Neuronal stem cell (in vitro differentiated cells): ENCODE data around the gene BMP2K.

Experiments
- DNase-seq: peaks from one replicate; pipeline ENCODE4 v3.0.0-alpha.2; 2013; ENCODE audit warnings: low spot score
- H2AFZ ChIP-seq: one replicate; pipeline ENCODE4 v1.6.1; 2013; ENCODE audit warnings: mild to moderate bottlenecking, low read length, inconsistent platforms
- H2AK5ac ChIP-seq: 2 replicates; pipeline ENCODE4 v1.6.1; 2013; ENCODE audit warnings: low read depth, mild to moderate bottlenecking, inconsistent platforms, low read length, moderate library complexity, mixed read lengths
- H2BK120ac ChIP-seq: 2 replicates; pipeline ENCODE4 v1.6.1; 2013; ENCODE audit warnings: low read depth, mild to moderate bottlenecking, inconsistent platforms, low read length, moderate library complexity, mixed read lengths
- H2BK12ac ChIP-seq: one replicate; pipeline ENCODE4 v1.6.1; 2013; ENCODE audit warnings: low read length, inconsistent platforms
- H2BK15ac ChIP-seq: 2 replicates; pipeline ENCODE4 v1.6.1; 2013; ENCODE audit warnings: mild to moderate bottlenecking, low read length, inconsistent platforms, mixed read lengths
- H2BK5ac ChIP-seq: one replicate; pipeline ENCODE4 v1.6.1; 2013; ENCODE audit warnings: inconsistent platforms, mild to moderate bottlenecking, low read length, moderate library complexity
- H3K14ac ChIP-seq: one replicate; pipeline ENCODE4 v1.6.1; 2013; ENCODE audit warnings: low read length, inconsistent platforms
- H3K18ac ChIP-seq: 2 replicates; pipeline ENCODE4 v1.6.1; 2013; ENCODE audit warnings: low read length, inconsistent platforms
- H3K23ac ChIP-seq: 2 replicates; pipeline ENCODE4 v1.6.1; 2013; ENCODE audit warnings: low read depth, mild to moderate bottlenecking, mixed read lengths, low read length, inconsistent platforms; ENCODE audit not compliant: poor library complexity
- H3K27ac ChIP-seq: replicated peaks from 3 replicates; pipeline ENCODE4 v1.5.1; 2013; ENCODE audit warnings: low read length, inconsistent platforms
- H3K27me3 ChIP-seq, 3 experiments: 2 replicates each; pipeline ENCODE4 v1.6.1; 2013; ENCODE audit warnings: low read length in 3 of 3, mild to moderate bottlenecking in 2 of 3, inconsistent platforms in 1 of 3, low read depth in 1 of 3, mixed read lengths in 1 of 3, moderate library complexity in 1 of 3; ENCODE audit not compliant: control insufficient read depth in 3 of 3, insufficient read depth in 3 of 3
- H3K36me3 ChIP-seq, 2 donors: replicated peaks in 1 of 2; 2 replicates each; pipeline ENCODE4 v1.6.1; 2013; ENCODE audit warnings: low read length in 2 of 2; ENCODE audit not compliant: control insufficient read depth in 2 of 2, insufficient read depth in 2 of 2
- H3K4ac ChIP-seq: 2 replicates; pipeline ENCODE4 v1.6.1; 2013; ENCODE audit warnings: inconsistent platforms, mild to moderate bottlenecking, low read length, moderate library complexity
- H3K4me1 ChIP-seq, 2 donors: 1 replicate in 1 of 2; 2 replicates in 1 of 2; pipeline ENCODE4 v1.6.1; 2013; ENCODE audit warnings: low read length in 2 of 2, low read depth in 1 of 2; ENCODE audit not compliant: control insufficient read depth in 2 of 2, insufficient read depth in 1 of 2
- H3K4me2 ChIP-seq: one replicate; pipeline ENCODE4 v1.6.1; 2013; ENCODE audit warnings: mild to moderate bottlenecking, low read length, inconsistent platforms; ENCODE audit not compliant: insufficient read depth, poor library complexity, severe bottlenecking
- H3K4me3 ChIP-seq, 2 donors: 2 replicates each; pipeline ENCODE4 v1.5.1; 2013; ENCODE audit warnings: low read length in 2 of 2, mild to moderate bottlenecking in 2 of 2, inconsistent platforms in 1 of 2, moderate library complexity in 1 of 2
- H3K79me1 ChIP-seq: one replicate; pipeline ENCODE4 v1.6.1; 2013; ENCODE audit warnings: low read depth, mild to moderate bottlenecking, inconsistent platforms, low read length, moderate library complexity
- H3K9ac ChIP-seq: one replicate; pipeline ENCODE4 v1.6.1; 2013; ENCODE audit warnings: mild to moderate bottlenecking, low read depth, low read length, inconsistent platforms; ENCODE audit not compliant: poor library complexity
- H3K9me3 ChIP-seq, 2 donors: replicated peaks in 1 of 2; 2 replicates each; pipeline versions ENCODE3 to v1.6.1; 2013; ENCODE audit warnings: low read length in 2 of 2, mild to moderate bottlenecking in 2 of 2, inconsistent platforms in 1 of 2, low read depth in 1 of 2, mixed read lengths in 1 of 2, moderate library complexity in 1 of 2; ENCODE audit not compliant: control insufficient read depth in 2 of 2, insufficient read depth in 1 of 2
- H4K8ac ChIP-seq: one replicate; pipeline ENCODE4 v1.6.1; 2013; ENCODE audit warnings: low read depth, mild to moderate bottlenecking, inconsistent platforms, low read length, moderate library complexity
- H4K91ac ChIP-seq: one replicate; pipeline ENCODE4 v1.6.1; 2013; ENCODE audit warnings: low read length, low read depth, mild to moderate bottlenecking, inconsistent platforms; ENCODE audit not compliant: poor library complexity
- WGBS, 2 donors: extraction: QIAGEN DNeasy Blood & Tissue Kit; methylation state at CpG; one replicate each; pipeline ENCODE4 v1.1.7; 2013; ENCODE audit warnings: missing lambda C conversion rate in 2 of 2, mixed read lengths in 1 of 2; ENCODE audit not compliant: insufficient read length in 2 of 2, insufficient replicate concordance in 1 of 2; ENCODE audit errors: extremely low coverage in 2 of 2; 5-methylcytosine and 5-hydroxymethylcytosine counted together

BMP2K gene

GRCh38 chr4:78846258-78846657 is 70.1 kb downstream of the BMP2K start:
- no peaks in the 10 kb centered on the region for H3K4me1 ChIP-seq
- H3K36me3 ChIP-seq, result peaks cover 0 to 19% of the 10 kb centered on the region in 2 donors
- H2BK15ac ChIP-seq, result no peak overlapping the region
- no peak overlapping the region for H3K4ac ChIP-seq
- H3K18ac ChIP-seq, result no peak overlapping the region
- no peaks in the 10 kb centered on the region for H3K79me1 ChIP-seq
- DNase-seq, result no peak
- no peak overlapping the region for H3K4me3 ChIP-seq
- no peak overlapping the region for H4K8ac ChIP-seq
- no peak overlapping the region for H3K9ac ChIP-seq
- no peak overlapping the region for H3K27ac ChIP-seq
- no peak overlapping the region for H3K4me2 ChIP-seq
- H3K9me3 ChIP-seq, result peaks cover 0 to 3% of the 10 kb centered on the region in 2 donors
- no peak overlapping the region for H4K91ac ChIP-seq
- no peak overlapping the region for H2BK12ac ChIP-seq
- no peak overlapping the region for H3K14ac ChIP-seq
- no peak overlapping the region for H2BK120ac ChIP-seq
- no peak overlapping the region for H2AFZ ChIP-seq
- no peak overlapping the region for H3K23ac ChIP-seq
- no peaks in the 10 kb centered on the region for H3K27me3 ChIP-seq
- no peak overlapping the region for H2AK5ac ChIP-seq
- H2BK5ac ChIP-seq, result no peak overlapping the region

- no peak overlapping the region for H3K18ac ChIP-seq
- H3K4me3 ChIP-seq, result no peak overlapping the region
- no peaks in the 10 kb centered on the region for H3K79me1 ChIP-seq
- no peak overlapping the region for H3K4me2 ChIP-seq
- H3K14ac ChIP-seq, result no peak overlapping the region
- no peaks in the 10 kb centered on the region for H3K9me3 ChIP-seq
- no peak overlapping the region for H4K8ac ChIP-seq
- H3K27me3 ChIP-seq, result no peaks in the 10 kb centered on the region
- H3K36me3 ChIP-seq, result peaks cover 2 to 54% of the 10 kb centered on the region in 2 donors
- H2BK15ac ChIP-seq, result no peak overlapping the region
- no peak overlapping the region for H3K23ac ChIP-seq
- no peak for DNase-seq
- H2BK5ac ChIP-seq, result no peak overlapping the region
- no peak overlapping the region for H2AK5ac ChIP-seq
- no peak overlapping the region for H3K9ac ChIP-seq
- H3K4ac ChIP-seq, result no peak overlapping the region
- no peaks in the 10 kb centered on the region for H3K4me1 ChIP-seq
- H2BK120ac ChIP-seq, result no peak overlapping the region
- no peak overlapping the region for H2AFZ ChIP-seq
- no peak overlapping the region for H4K91ac ChIP-seq
- H3K27ac ChIP-seq, result no peak overlapping the region
- no peak overlapping the region for H2BK12ac ChIP-seq
- no CpG with 5 or more reads among the region's 2 CpGs for WGBS, 2 donors
These were observed 86.2 kb downstream of the BMP2K start for GRCh38 chr4:78862314-78862737.

- H3K9ac ChIP-seq, result no peak overlapping the region
- H4K8ac ChIP-seq, result no peak overlapping the region
- H2AFZ ChIP-seq, result no peak overlapping the region
- H2BK5ac ChIP-seq, result no peak overlapping the region
- no peak overlapping the region for H3K4me2 ChIP-seq
- H3K27me3 ChIP-seq, result no peaks in the 10 kb centered on the region
- no peak overlapping the region for H3K18ac ChIP-seq
- H3K4me1 ChIP-seq, result no peaks in the 10 kb centered on the region
- H2AK5ac ChIP-seq, result no peak overlapping the region
- H3K79me1 ChIP-seq, result no peaks in the 10 kb centered on the region
- H3K23ac ChIP-seq, result no peak overlapping the region
- H2BK120ac ChIP-seq, result no peak overlapping the region
- H3K4me3 ChIP-seq, result no peak overlapping the region
- no peak overlapping the region for H3K27ac ChIP-seq
- DNase-seq, result no peak
- H3K14ac ChIP-seq, result no peak overlapping the region
- no peak overlapping the region for H2BK15ac ChIP-seq
- WGBS, 2 donors, result no CpG with 5 or more reads among the region's 5 CpGs
- H4K91ac ChIP-seq, result no peak overlapping the region
- H2BK12ac ChIP-seq, result no peak overlapping the region
- H3K36me3 ChIP-seq, result peaks cover 2 to 59% of the 10 kb centered on the region in 2 donors
- H3K9me3 ChIP-seq, result no peaks in the 10 kb centered on the region
- no peak overlapping the region for H3K4ac ChIP-seq
These were observed 87.2 kb downstream of the BMP2K start for GRCh38 chr4:78863254-78863869.

- WGBS, 2 donors, result no CpG with 5 or more reads among the region's 2 CpGs
- Histone ChIP-seq H3K4ac (no peak overlapping the region), H3K27ac (no peak overlapping the region)
These were observed 87.8 kb downstream of the BMP2K start for GRCh38 chr4:78863991-78864390.

More at GRCh38 chr4:78863991-78864390, 87.8 kb downstream of the BMP2K start:
- Histone ChIP-seq H3K14ac (no peak overlapping the region), H3K4me1 (no peaks in the 10 kb centered on the region), H3K4me3 (no peak overlapping the region), H2AK5ac (no peak overlapping the region), H4K91ac (no peak overlapping the region), H3K36me3 (peaks cover 2 to 63% of the 10 kb centered on the region in 2 donors), H4K8ac (no peak overlapping the region), H2BK12ac (no peak overlapping the region), H3K9me3 (no peaks in the 10 kb centered on the region), H3K79me1 (no peaks in the 10 kb centered on the region), H2AFZ (no peak overlapping the region), H2BK15ac (no peak overlapping the region), H3K9ac (no peak overlapping the region), H3K27me3 (no peaks in the 10 kb centered on the region), H2BK5ac (no peak overlapping the region), H3K23ac (no peak overlapping the region), H3K18ac (no peak overlapping the region), H3K4me2 (no peak overlapping the region), H2BK120ac (no peak overlapping the region)
- no peak for DNase-seq
